ENCODE data around the gene ANK3.

GRCh38 chr10:59976909-59977308, 412.8 kb downstream of the ANK3 start:
- TF ChIP-seq EZH2phosphoT487 (IDR thresholded peaks at IDR 0.05; ENCODE audit: insufficient read depth, low read depth) (no peak), EZH2 (IDR thresholded peaks at IDR 0.05; ENCODE audit: insufficient read depth, poor library complexity, severe bottlenecking) (no peak)
